Naive thymus-derived CD8-positive, alpha-beta T cell (primary cell): ENCODE data around the gene LURAP1L. TPM values are rescaled to one million over a fixed set of nuclear protein-coding genes. Genes with fewer than 3 reads are reported as not detected.

Experiments
- ATAC-seq, 2 donors: fragments of 150-1000 bp; cut with Tn5 transposase in 1 of 2; sonication (Bioruptor Pico), chemical (Tn5 transposase) in 1 of 2; 1 replicate in 1 of 2; 2 replicates in 1 of 2; pipeline ENCODE4 v1.10.0; 2021; ENCODE audit warnings: mild to moderate bottlenecking in 2 of 2, moderate library complexity in 2 of 2
- POLR2A ChIA-PET: fragments of 350-600 bp; sonication (Branson Sonifier 250); formaldehyde crosslinking; loops from one replicate; lab custom pipeline; 2021; ENCODE audit warnings: antibody characterized with exemption; lab: Charles Lee
- DNase-seq, 10 donors: peaks; one replicate each; pipeline versions ENCODE4 v3.0.0 to v3.0.0-alpha.2; 2020 to 2022
- H3K27ac Mint-ChIP-seq, 10 donors: one replicate each; pipeline ENCODE4 v1.8.0; 2020 to 2022; ENCODE audit warnings: mild to moderate bottlenecking in 10 of 10, mixed read lengths in 10 of 10, moderate library complexity in 4 of 10, inconsistent platforms in 1 of 10
- H3K27me3 Mint-ChIP-seq, 5 donors: one replicate each; pipeline ENCODE4 v1.8.0; 2021 to 2022; ENCODE audit warnings: mixed read lengths in 5 of 5
- H3K36me3 Mint-ChIP-seq, 3 donors: one replicate each; pipeline ENCODE4 v1.8.0; 2020 to 2022; ENCODE audit warnings: mixed read lengths in 3 of 3, mild to moderate bottlenecking in 2 of 3, inconsistent platforms in 1 of 3
- H3K4me1 Mint-ChIP-seq, 4 donors: one replicate each; pipeline ENCODE4 v1.8.0; 2021 to 2022; ENCODE audit warnings: mixed read lengths in 4 of 4
- H3K4me3 Mint-ChIP-seq, 10 donors: one replicate each; pipeline ENCODE4 v1.8.0; 2020 to 2022; ENCODE audit warnings: mild to moderate bottlenecking in 10 of 10, mixed read lengths in 10 of 10, moderate library complexity in 6 of 10, inconsistent platforms in 1 of 10
- H3K9me3 Mint-ChIP-seq, 9 donors: one replicate each; pipeline ENCODE4 v1.8.0; 2020 to 2022; ENCODE audit warnings: mixed read lengths in 9 of 9, mild to moderate bottlenecking in 3 of 9, inconsistent platforms in 1 of 9, moderate library complexity in 1 of 9
- polyA plus RNA-seq, 3 donors: library from polyadenylated mRNA; unstranded; fragments of 300-500 nt; fragmentation: Illumina TruSeq; gene quantifications; one replicate each; pipeline ENCODE4 v1.2.3, GENCODE V29; 2021
- total RNA-seq, 8 experiments: library from RNA in 2 of 8; stranded (reverse) in 2 of 8; gene quantifications; one replicate each; pipeline ENCODE4 v1.2.3 and lab custom pipeline; 2021 to 2026

The LURAP1L gene
- total and polyA plus RNA-seq, 5 experiments from 2014 or later, result not detected

GRCh38 chr9:12781226-12781733, 6.5 kb downstream of the LURAP1L start:
- ATAC-seq (no peak), DNase-seq (no peak)
- no peak overlapping the region for H3K4me3 Mint-ChIP-seq
- H3K9me3 Mint-ChIP-seq, result peaks cover 4 to 47% (median 15%) of the 10 kb centered on the region in 9 donors
- H3K27me3 Mint-ChIP-seq, result peaks cover 5 to 10% (median 8%) of the 10 kb centered on the region in 5 donors
- POLR2A ChIA-PET, result no interaction called here
- peaks cover 0 to 14% (median 0%) of the 10 kb centered on the region in 3 donors for H3K36me3 Mint-ChIP-seq
- no peak overlapping the region for H3K27ac Mint-ChIP-seq
- peaks cover 0 to 5% (median 3%) of the 10 kb centered on the region in 4 donors for H3K4me1 Mint-ChIP-seq

GRCh38 chr9:12783767-12784460, 9.1 kb downstream of the LURAP1L start:
- POLR2A ChIA-PET, result no interaction called here
- Mint-ChIP-seq H3K27ac (no peak overlapping the region), H3K27me3 (no peaks in the 10 kb centered on the region), H3K9me3 (peaks cover 2 to 38% (median 15%) of the 10 kb centered on the region in 9 donors), H3K4me1 (no peaks in the 10 kb centered on the region), H3K4me3 (no peak overlapping the region), H3K36me3 (peaks cover 0 to 7% (median 0%) of the 10 kb centered on the region in 3 donors)
- DNase-seq, result no peak
- ATAC-seq, result no peak

- DNase-seq (no peak), ATAC-seq (no peak)
- Mint-ChIP-seq H3K4me1 (no peaks in the 10 kb centered on the region), H3K36me3 (peaks cover 0 to 7% (median 0%) of the 10 kb centered on the region in 3 donors), H3K9me3 (peaks cover 4 to 41% (median 17%) of the 10 kb centered on the region in 9 donors), H3K4me3 (no peak overlapping the region), H3K27ac (no peak overlapping the region), H3K27me3 (no peaks in the 10 kb centered on the region)
- POLR2A ChIA-PET, result no interaction called here
Observed at GRCh38 chr9:12784461-12785259, 9.8 kb downstream of the LURAP1L start.

- DNase-seq (no peak), ATAC-seq (no peak)
- Mint-ChIP-seq H3K4me1 (no peaks in the 10 kb centered on the region), H3K4me3 (no peak overlapping the region), H3K36me3 (peaks cover 0 to 7% (median 0%) of the 10 kb centered on the region in 3 donors), H3K27me3 (no peaks in the 10 kb centered on the region), H3K27ac (no peak overlapping the region), H3K9me3 (peaks cover 6 to 41% (median 17%) of the 10 kb centered on the region in 9 donors)
- POLR2A ChIA-PET, result no interaction called here
Observed at GRCh38 chr9:12785260-12785770, 10.5 kb downstream of the LURAP1L start.

GRCh38 chr9:12785941-12786340, 11.1 kb downstream of the LURAP1L start:
- POLR2A ChIA-PET, result no interaction called here
- no peak overlapping the region for H3K4me3 Mint-ChIP-seq
- no peaks in the 10 kb centered on the region for H3K4me1 Mint-ChIP-seq
- peaks cover 6 to 41% (median 15%) of the 10 kb centered on the region in 9 donors for H3K9me3 Mint-ChIP-seq
- peaks cover 0 to 7% (median 0%) of the 10 kb centered on the region in 3 donors for H3K36me3 Mint-ChIP-seq
- H3K27ac Mint-ChIP-seq, result no peak overlapping the region
- ATAC-seq, result no peak
- no peak for DNase-seq
- H3K27me3 Mint-ChIP-seq, result no peaks in the 10 kb centered on the region

- no peaks in the 10 kb centered on the region for H3K36me3 Mint-ChIP-seq
- H3K4me1 Mint-ChIP-seq, result no peaks in the 10 kb centered on the region
- H3K27me3 Mint-ChIP-seq, result no peaks in the 10 kb centered on the region
- ATAC-seq, result no peak
- POLR2A ChIA-PET, result no interaction called here
- peaks cover 0 to 18% (median 6%) of the 10 kb centered on the region in 9 donors for H3K9me3 Mint-ChIP-seq
- H3K4me3 Mint-ChIP-seq, result no peak overlapping the region
- H3K27ac Mint-ChIP-seq, result no peak overlapping the region
- DNase-seq, result no peak
Observed at GRCh38 chr9:12790001-12790400, 15.2 kb downstream of the LURAP1L start.

GRCh38 chr9:12790883-12791282, 16.1 kb downstream of the LURAP1L start:
- POLR2A ChIA-PET, result no interaction called here
- Mint-ChIP-seq H3K4me1 (no peaks in the 10 kb centered on the region), H3K4me3 (no peak overlapping the region), H3K27me3 (no peaks in the 10 kb centered on the region), H3K27ac (no peak overlapping the region), H3K36me3 (no peaks in the 10 kb centered on the region), H3K9me3 (peaks cover 0 to 18% (median 3%) of the 10 kb centered on the region in 9 donors)
- ATAC-seq (no peak), DNase-seq (no peak)

- Mint-ChIP-seq H3K9me3 (peaks cover 0 to 17% (median 3%) of the 10 kb centered on the region in 9 donors), H3K36me3 (no peaks in the 10 kb centered on the region), H3K27me3 (no peaks in the 10 kb centered on the region), H3K4me3 (no peak overlapping the region), H3K27ac (no peak overlapping the region), H3K4me1 (no peaks in the 10 kb centered on the region)
- POLR2A ChIA-PET, result no interaction called here
- DNase-seq (no peak), ATAC-seq (no peak)
Observed at GRCh38 chr9:12794101-12794799, 19.4 kb downstream of the LURAP1L start.

GRCh38 chr9:12796601-12797000, 21.8 kb downstream of the LURAP1L start:
- Mint-ChIP-seq H3K4me3 (no peak overlapping the region), H3K9me3 (peaks cover 0 to 17% (median 2%) of the 10 kb centered on the region in 9 donors), H3K27me3 (no peaks in the 10 kb centered on the region), H3K4me1 (no peaks in the 10 kb centered on the region), H3K36me3 (no peaks in the 10 kb centered on the region), H3K27ac (no peak overlapping the region)
- DNase-seq (no peak), ATAC-seq (no peak)
- POLR2A ChIA-PET, result no interaction called here

- Mint-ChIP-seq H3K9me3 (peaks cover 0 to 17% (median 2%) of the 10 kb centered on the region in 9 donors), H3K27ac (no peak overlapping the region), H3K36me3 (no peaks in the 10 kb centered on the region), H3K4me3 (no peak overlapping the region), H3K4me1 (no peaks in the 10 kb centered on the region), H3K27me3 (no peaks in the 10 kb centered on the region)
- POLR2A ChIA-PET, result no interaction called here
- ATAC-seq, result no peak
- no peak for DNase-seq
Observed at GRCh38 chr9:12797037-12797436, 22.2 kb downstream of the LURAP1L start.

- H3K9me3 Mint-ChIP-seq, result peaks cover 0 to 10% (median 2%) of the 10 kb centered on the region in 9 donors
- POLR2A ChIA-PET, result no interaction called here
- no peaks in the 10 kb centered on the region for H3K27me3 Mint-ChIP-seq
- H3K27ac Mint-ChIP-seq, result no peak overlapping the region
- H3K4me1 Mint-ChIP-seq, result no peaks in the 10 kb centered on the region
- H3K4me3 Mint-ChIP-seq, result no peak overlapping the region
- H3K36me3 Mint-ChIP-seq, result no peaks in the 10 kb centered on the region
- no peak for ATAC-seq
- DNase-seq, result no peak
Observed at GRCh38 chr9:12798066-12798770, 23.4 kb downstream of the LURAP1L start.

GRCh38 chr9:12801187-12801586, 26.4 kb downstream of the LURAP1L start:
- Mint-ChIP-seq H3K9me3 (peaks cover 0 to 11% (median 3%) of the 10 kb centered on the region in 9 donors), H3K36me3 (no peaks in the 10 kb centered on the region), H3K27me3 (no peaks in the 10 kb centered on the region), H3K4me3 (no peak overlapping the region), H3K4me1 (no peaks in the 10 kb centered on the region), H3K27ac (no peak overlapping the region)
- ATAC-seq (no peak), DNase-seq (no peak)
- POLR2A ChIA-PET, result no interaction called here
